ENCODE data around the gene ISCA1.

ISCA1 gene

GRCh38 chr9:86252870-86253269, 29.5 kb downstream of the ISCA1 start:
- ChIA-PET POLR2A (no interaction called here), CTCF (no interaction called here)
- DNase-seq (ENCODE audit: low read depth, low spot score): no peak
- no peak for TF ChIP-seq CTCF (IDR thresholded peaks at IDR 0.05; ENCODE audit: insufficient read depth, low read length, missing control alignments)
- H3K4me3 ChIP-seq (ENCODE audit: low read depth, low read length): no peak overlapping the region

- no peak for DNase-seq (ENCODE audit: low read depth, low spot score)
- TF ChIP-seq CTCF (IDR thresholded peaks at IDR 0.05; ENCODE audit: insufficient read depth, low read length, missing control alignments): no peak
- H3K4me3 ChIP-seq (ENCODE audit: low read depth, low read length): no peak overlapping the region
- POLR2A ChIA-PET: no interaction called here
- CTCF ChIA-PET: interaction anchor here (1.2 to 1.4 kb wide), 2 partner anchors 9 to 12 kb away, joined by 3 read pairs; no protein-coding TSS in a partner anchor
Measured at GRCh38 chr9:86250123-86250522, 32.2 kb downstream of the ISCA1 start.

- POLR2A ChIA-PET: no interaction called here
- CTCF ChIA-PET: no interaction called here
- no peak for TF ChIP-seq CTCF (IDR thresholded peaks at IDR 0.05; ENCODE audit: insufficient read depth, low read length, missing control alignments)
- no peak overlapping the region for H3K4me3 ChIP-seq (ENCODE audit: low read depth, low read length)
- no peak for DNase-seq (ENCODE audit: low read depth, low spot score)
Measured at GRCh38 chr9:86248746-86249145, 33.6 kb downstream of the ISCA1 start.

GRCh38 chr9:86246752-86247161, 35.6 kb downstream of the ISCA1 start:
- ChIA-PET POLR2A (no interaction called here), CTCF (interaction anchor here (1.7 kb wide), 1 partner anchor 8 kb away, joined by 6 read pairs; no protein-coding TSS in a partner anchor)
- no peak for DNase-seq (ENCODE audit: low read depth, low spot score)
- H3K4me3 ChIP-seq (ENCODE audit: low read depth, low read length): no peak overlapping the region
- no peak for TF ChIP-seq CTCF (IDR thresholded peaks at IDR 0.05; ENCODE audit: insufficient read depth, low read length, missing control alignments)

- TF ChIP-seq CTCF (IDR thresholded peaks at IDR 0.05; ENCODE audit: insufficient read depth, low read length, missing control alignments): no peak
- POLR2A ChIA-PET: no interaction called here
- CTCF ChIA-PET: interaction anchor here (0.9 to 2.1 kb wide), 2 partner anchors 40 to 193 kb away, joined by 3 to 10 read pairs; no protein-coding TSS in a partner anchor
- no peak for DNase-seq (ENCODE audit: low read depth, low spot score)
- no peak overlapping the region for H3K4me3 ChIP-seq (ENCODE audit: low read depth, low read length)
Measured at GRCh38 chr9:86242071-86242470, 40.3 kb downstream of the ISCA1 start.

- ChIA-PET POLR2A (interaction anchor here (0.6 kb wide), 1 partner anchor 414 kb away, joined by 5 read pairs; no protein-coding TSS in a partner anchor), CTCF (interaction anchor here (1.3 to 3.1 kb wide), 4 partner anchors 9 to 421 kb away, joined by 3 to 16 read pairs (median 7); no protein-coding TSS in a partner anchor)
- no peak for DNase-seq (ENCODE audit: low read depth, low spot score)
- TF ChIP-seq CTCF (IDR thresholded peaks at IDR 0.05; ENCODE audit: insufficient read depth, low read length, missing control alignments): no peak
- no peak overlapping the region for H3K4me3 ChIP-seq (ENCODE audit: low read depth, low read length)
Measured at GRCh38 chr9:86241216-86241615, 41.1 kb downstream of the ISCA1 start.

Data from AG04449 (cell line).